H1 (cell line): ENCODE measurements around the gene ADGRA3. TPM values are rescaled to one million over a fixed set of nuclear protein-coding genes. Genes with fewer than 3 reads are reported as not detected.

Experiments used
- CTCF ChIA-PET: fragments of 300-600 bp; sonication (Branson Sonifier 250); formaldehyde crosslinking; loops from one replicate; lab custom pipeline; 2021; ENCODE audit not compliant: partially characterized antibody; lab: Charles Lee
- POLR2A ChIA-PET: fragments of 300-600 bp; sonication (Branson Sonifier 250); formaldehyde crosslinking; loops from one replicate; lab custom pipeline; 2021; ENCODE audit warnings: inconsistent platforms; ENCODE audit not compliant: partially characterized antibody; lab: Charles Lee
- DNase-seq, 2 experiments: peaks; one replicate each; pipeline versions ENCODE4 v3.0.0 to v3.0.0-alpha.2; 2010 to 2022; ENCODE audit warnings: low spot score in 2 of 2, low read depth in 1 of 2, mixed read lengths in 1 of 2
- FAIRE-seq: peaks from 2 replicates; lab custom pipeline; 2011; peaks lifted over from hg19 to GRCh38; lab: Jason Lieb, UNC
- H2AFZ ChIP-seq: 2 replicates; pipeline ENCODE4 v1.8.1; 2012; ENCODE audit warnings: low read length, inconsistent platforms
- H2AK5ac ChIP-seq: 2 replicates; pipeline ENCODE4 v1.6.1; 2013; ENCODE audit warnings: low read depth, low read length
- H2BK120ac ChIP-seq: replicated peaks from 2 replicates; pipeline ENCODE3; 2013; ENCODE audit warnings: low read depth, low read length, inconsistent platforms
- H2BK12ac ChIP-seq: 2 replicates; pipeline ENCODE4 v1.6.1; 2013; ENCODE audit warnings: low read depth, low read length
- H2BK15ac ChIP-seq: 2 replicates; pipeline ENCODE4 v1.6.1; 2013; ENCODE audit warnings: low read length
- H2BK20ac ChIP-seq: 2 replicates; pipeline ENCODE4 v1.6.1; 2013; ENCODE audit warnings: low read length
- H2BK5ac ChIP-seq: 2 replicates; pipeline ENCODE4 v1.6.1; 2013; ENCODE audit warnings: low read depth, low read length
- H3K14ac ChIP-seq: 2 replicates; pipeline ENCODE4 v1.6.1; 2013; ENCODE audit warnings: inconsistent platforms; ENCODE audit not compliant: insufficient read length
- H3K18ac ChIP-seq: 2 replicates; pipeline ENCODE4 v1.6.1; 2013; ENCODE audit warnings: low read length; ENCODE audit errors: extremely low read depth
- H3K23ac ChIP-seq: 2 replicates; pipeline ENCODE4 v1.6.1; 2013; ENCODE audit warnings: inconsistent platforms; ENCODE audit not compliant: insufficient read length
- H3K23me2 ChIP-seq: 2 replicates; pipeline ENCODE4 v1.6.1; 2013; ENCODE audit warnings: low read depth, low read length
- H3K27ac ChIP-seq: 2 replicates; pipeline ENCODE4 v1.6.1; 2011; ENCODE audit warnings: low read depth, low read length, inconsistent platforms
- H3K27me3 ChIP-seq, 4 experiments: replicated peaks in 1 of 4; 1 replicate in 1 of 4; 2 replicates in 3 of 4; pipeline versions ENCODE4 v1.6.1 to v1.8.1; 2011 to 2013; ENCODE audit warnings: low read length in 3 of 4, mild to moderate bottlenecking in 3 of 4, inconsistent platforms in 2 of 4, mixed read lengths in 2 of 4, moderate library complexity in 1 of 4; ENCODE audit not compliant: control insufficient read depth in 3 of 4, insufficient read depth in 3 of 4; ENCODE audit errors: extremely low read depth in 1 of 4
- H3K36me3 ChIP-seq, 4 experiments: 2 replicates each; pipeline versions ENCODE4 v1.6.1 to v1.8.1; 2011 to 2013; ENCODE audit warnings: mild to moderate bottlenecking in 4 of 4, low read length in 3 of 4, moderate library complexity in 2 of 4, control low read depth in 1 of 4, inconsistent platforms in 1 of 4; ENCODE audit not compliant: insufficient read depth in 4 of 4, control insufficient read depth in 2 of 4
- H3K4ac ChIP-seq: replicated peaks from 2 replicates; pipeline ENCODE3; 2013; ENCODE audit warnings: low read length, low read depth, mixed read lengths, inconsistent platforms; ENCODE audit not compliant: insufficient read length
- H3K4me1 ChIP-seq, 4 experiments: replicated peaks in 1 of 4; 1 replicate in 1 of 4; 2 replicates in 3 of 4; pipeline versions ENCODE4 v1.6.1 to v1.8.1; 2011 to 2013; ENCODE audit warnings: low read length in 3 of 4, inconsistent platforms in 2 of 4, mixed read lengths in 1 of 4; ENCODE audit not compliant: insufficient read depth in 4 of 4, control insufficient read depth in 3 of 4
- H3K4me2 ChIP-seq, 2 experiments: 2 replicates each; pipeline versions ENCODE4 v1.6.1 to v1.8.1; 2011 to 2013; ENCODE audit warnings: low read depth in 2 of 2, low read length in 2 of 2, control low read depth in 1 of 2, inconsistent platforms in 1 of 2, mild to moderate bottlenecking in 1 of 2; ENCODE audit not compliant: insufficient read depth in 1 of 2
- H3K4me3 ChIP-seq, 4 experiments: fragments of 200-600, 300-600 bp in 1 of 4; sonication (generic), shearing (Covaris generic), sonication (Bioruptor Twin) in 1 of 4; 2 replicates each; pipeline versions ENCODE4 v1.5.1 to v1.8.1; 2011 to 2016; ENCODE audit warnings: low read length in 4 of 4, low read depth in 3 of 4, control low read depth in 2 of 4, inconsistent platforms in 2 of 4, mild to moderate bottlenecking in 2 of 4, mixed read lengths in 1 of 4, moderate library complexity in 1 of 4; ENCODE audit not compliant: insufficient read depth in 2 of 4; ENCODE audit errors: extremely low read depth in 1 of 4
- H3K56ac ChIP-seq: replicated peaks from 2 replicates; pipeline ENCODE3; 2013; ENCODE audit warnings: low read depth, mild to moderate bottlenecking, mixed read lengths, low read length, inconsistent platforms; ENCODE audit not compliant: insufficient read length
- H3K79me1 ChIP-seq: 2 replicates; pipeline ENCODE4 v1.6.1; 2013; ENCODE audit warnings: low read depth, low read length, control low read depth
- H3K79me2 ChIP-seq, 2 experiments: 2 replicates each; pipeline versions ENCODE4 v1.6.1 to v1.8.1; 2012 to 2013; ENCODE audit warnings: low read length in 2 of 2, mild to moderate bottlenecking in 2 of 2, inconsistent platforms in 1 of 2; ENCODE audit not compliant: insufficient read depth in 2 of 2, control insufficient read depth in 1 of 2
- H3K9ac ChIP-seq, 4 experiments: replicated peaks in 1 of 4; 1 replicate in 1 of 4; 2 replicates in 3 of 4; pipeline versions ENCODE4 v1.6.1 to v1.8.1; 2011 to 2013; ENCODE audit warnings: low read depth in 3 of 4, low read length in 3 of 4, control low read depth in 2 of 4, mild to moderate bottlenecking in 2 of 4, moderate library complexity in 2 of 4, inconsistent platforms in 1 of 4; ENCODE audit errors: extremely low read depth in 1 of 4
- H3K9me3 ChIP-seq, 2 experiments: 2 replicates each; pipeline versions ENCODE4 v1.6.1 to v1.8.1; 2012 to 2013; ENCODE audit warnings: mild to moderate bottlenecking in 2 of 2, moderate library complexity in 2 of 2, control low read depth in 1 of 2, inconsistent platforms in 1 of 2, low read depth in 1 of 2, low read length in 1 of 2, mixed read lengths in 1 of 2; ENCODE audit not compliant: insufficient read depth in 2 of 2
- H4K20me1 ChIP-seq, 2 experiments: replicated peaks in 1 of 2; 2 replicates each; pipeline versions ENCODE3 to v1.8.1; 2011 to 2013; ENCODE audit warnings: inconsistent platforms in 2 of 2, low read length in 2 of 2, mild to moderate bottlenecking in 1 of 2; ENCODE audit not compliant: insufficient read depth in 2 of 2, control insufficient read depth in 1 of 2
- H4K5ac ChIP-seq: 2 replicates; pipeline ENCODE4 v1.6.1; 2013; ENCODE audit warnings: low read length, low read depth, mixed read lengths, inconsistent platforms; ENCODE audit not compliant: insufficient read length
- H4K8ac ChIP-seq: 2 replicates; pipeline ENCODE4 v1.8.0; 2013; ENCODE audit warnings: mild to moderate bottlenecking, moderate library complexity, low read length, inconsistent platforms; ENCODE audit not compliant: insufficient read depth; ENCODE audit errors: extremely low read depth
- H4K91ac ChIP-seq: replicated peaks from 2 replicates; pipeline ENCODE3; 2013; ENCODE audit warnings: low read length, mixed read lengths, inconsistent platforms; ENCODE audit not compliant: insufficient read length
- CBX8 ChIP-seq: fragments of 300-800, 300-1000 bp; sonication (generic); IDR thresholded peaks from 2 replicates; pipeline ENCODE4 v1.7.1; 2016; ENCODE audit warnings: low read depth, low read length, borderline replicate concordance
- CEBPB ChIP-seq: IDR thresholded peaks from 2 replicates; pipeline ENCODE4 v1.6.1; 2012; ENCODE audit warnings: low read depth, low read length
- FOSL1 ChIP-seq: IDR thresholded peaks from 2 replicates; pipeline ENCODE4 v1.6.1; 2011; ENCODE audit warnings: mild to moderate bottlenecking, low read depth, low read length, moderate library complexity; ENCODE audit not compliant: insufficient read depth
- GTF2F1 ChIP-seq: IDR thresholded peaks from 2 replicates; pipeline ENCODE4 v1.6.1; 2012; ENCODE audit warnings: low read depth, low read length, improper control_type of control experiment, borderline replicate concordance
- JUND ChIP-seq: IDR thresholded peaks from 2 replicates; pipeline ENCODE4 v1.6.1; 2011; ENCODE audit warnings: mild to moderate bottlenecking, improper control_type of control experiment, low read length
- MAFK ChIP-seq: IDR thresholded peaks from 2 replicates; pipeline ENCODE4 v1.6.1; 2012; ENCODE audit warnings: low read depth, mild to moderate bottlenecking, improper control_type of control experiment, low read length
- POU5F1 ChIP-seq: IDR thresholded peaks from 2 replicates; pipeline ENCODE4 v1.6.1; 2011; ENCODE audit warnings: low read depth, mild to moderate bottlenecking, low read length, moderate library complexity
- RNF2 ChIP-seq: fragments of 200-900, 300-1000 bp; sonication (generic); IDR thresholded peaks from 2 replicates; pipeline ENCODE4 v1.7.1; 2016; ENCODE audit warnings: borderline replicate concordance, low read depth, mild to moderate bottlenecking, antibody characterized with exemption, low read length; ENCODE audit not compliant: poor library complexity, severe bottlenecking; ENCODE audit errors: missing control alignments
- SIRT6 ChIP-seq: IDR thresholded peaks from one replicate; pipeline ENCODE4 v1.7.1; 2012; ENCODE audit warnings: low read length, inconsistent platforms
- TBP ChIP-seq: IDR thresholded peaks from 2 replicates; pipeline ENCODE4 v1.6.1; 2011; ENCODE audit warnings: low read depth, low read length, improper control_type of control experiment
- WGBS, 2 experiments: shearing (Covaris generic) in 1 of 2; methylation state at CpG; one replicate each; pipeline versions ENCODE4 v1.1.6 to v1.1.7; 2013 to 2015; ENCODE audit warnings: low lambda C conversion rate in 2 of 2, mixed read lengths in 2 of 2, inconsistent platforms in 1 of 2, low coverage in 1 of 2, missing lambda C conversion rate in 1 of 2; ENCODE audit not compliant: insufficient replicate concordance in 2 of 2, insufficient coverage in 1 of 2, insufficient read length in 1 of 2; ENCODE audit errors: extremely low coverage in 1 of 2, missing lambda C conversion rate in 1 of 2; 5-methylcytosine and 5-hydroxymethylcytosine counted together
- polyA plus RNA-seq, 7 experiments: library from polyadenylated mRNA; depleted of rRNA in 3 of 7; stranded (reverse) in 5 of 7; unstranded in 2 of 7; fragments of >200 nt in 5 of 7; fragments of 200-250 nt in 2 of 7; gene quantifications; 1 replicate in 5 of 7; 2 replicates in 1 of 7; 4 replicates in 1 of 7; pipeline versions ENCODE4 v1.2.1 to v1.2.3, GENCODE V29; 2011 to 2013; ENCODE audit warnings: missing spikeins in 2 of 7, mixed read lengths in 2 of 7
- total RNA-seq: library from RNA; stranded (reverse); fragmentation: NEBNext Ultra II Directional; extraction: Animal tissue kit (Norgen Biotek cat#: 25700); gene quantifications from 2 replicates; pipeline ENCODE4 v1.2.1, GENCODE V29; 2021

ADGRA3 gene
- total and polyA plus RNA-seq, 2 of the 8 experiments (the other 6 are each of a cell fraction or from before 2014, with no cell fraction given) = 31.5 to 63.0 TPM

GRCh38 chr4:22417408-22417807, 98.5 kb downstream of the ADGRA3 start:
- Histone ChIP-seq H3K18ac (no peak overlapping the region), H3K4me1 (no peaks in the 10 kb centered on the region), H2BK5ac (no peak overlapping the region), H3K4ac (no peak overlapping the region), H3K27ac (no peak overlapping the region), H3K79me2 (no peaks in the 10 kb centered on the region), H3K4me3 (no peak overlapping the region), H3K9ac (no peak overlapping the region), H4K20me1 (peaks cover 0 to 3% of the 10 kb centered on the region in 2 experiments), H4K5ac (no peak overlapping the region), H2AK5ac (no peak overlapping the region), H3K23ac (no peak overlapping the region), H4K8ac (no peak overlapping the region), H3K4me2 (no peak overlapping the region), H4K91ac (no peak overlapping the region), H2BK120ac (no peak overlapping the region), H3K23me2 (no peaks in the 10 kb centered on the region), H3K9me3 (no peaks in the 10 kb centered on the region), H2AFZ (no peak overlapping the region), H3K36me3 (peaks cover 0 to 40% (median 11%) of the 10 kb centered on the region in 4 experiments), H3K14ac (no peak overlapping the region), H2BK20ac (no peak overlapping the region), H2BK15ac (no peak overlapping the region), H3K56ac (no peak overlapping the region), H3K27me3 (no peaks in the 10 kb centered on the region), H2BK12ac (no peak overlapping the region), H3K79me1 (no peaks in the 10 kb centered on the region)
- whole genome bisulfite sequencing, 2 experiments = 87% methylated on average over 4 of the region's 4 CpGs; no CpG with 5 or more reads in 1 of the 2 experiments
- ChIA-PET CTCF (interaction anchor here (0.8 to 1.6 kb wide), 4 partner anchors 16 to 28 kb away, joined by 3 to 4 read pairs (median 3); no protein-coding TSS in a partner anchor), POLR2A (no interaction called here)
- FAIRE-seq = no peak
- DNase-seq = no peak
- no peak for TF ChIP-seq TBP
- no peak for TF ChIP-seq MAFK
- no peak for TF ChIP-seq FOSL1
- TF ChIP-seq CBX8 = no peak
- no peak for TF ChIP-seq POU5F1
- TF ChIP-seq JUND = no peak
- no peak for TF ChIP-seq SIRT6
- TF ChIP-seq GTF2F1 = no peak
- no peak for TF ChIP-seq CEBPB
- TF ChIP-seq RNF2 = no peak
